Mononuclear cell (primary cell): ENCODE results near the gene OBP2B. TPM values are rescaled to one million over a fixed set of nuclear protein-coding genes. Genes with fewer than 3 reads are reported as not detected.
A peak's percentile ranks its signal among the peaks of the same experiment; 100 is the strongest.

Source experiments
- H3K27me3 ChIP-seq: 2 replicates; pipeline ENCODE4 v1.6.0; 2011; ENCODE audit warnings: low read length, control low read depth; ENCODE audit not compliant: insufficient read depth
- H3K4me1 ChIP-seq: 2 replicates; pipeline ENCODE4 v1.5.1; 2011; ENCODE audit warnings: mild to moderate bottlenecking, low read length, control low read depth; ENCODE audit not compliant: insufficient read depth
- H3K4me3 ChIP-seq: 2 replicates; pipeline ENCODE4 v1.5.1; 2011; ENCODE audit warnings: mild to moderate bottlenecking, low read length, moderate library complexity
- H3K9me3 ChIP-seq: 2 replicates; pipeline ENCODE4 v1.5.1; 2011; ENCODE audit warnings: low read depth, mild to moderate bottlenecking, control low read depth, low read length
- total RNA-seq: library from RNA; depleted of rRNA; stranded (reverse); fragments of >200 nt; gene quantifications from one replicate; pipeline ENCODE4 v1.2.3, GENCODE V29; 2012

Gene OBP2B
- total RNA-seq, 1 donor: not detected

DNA sequence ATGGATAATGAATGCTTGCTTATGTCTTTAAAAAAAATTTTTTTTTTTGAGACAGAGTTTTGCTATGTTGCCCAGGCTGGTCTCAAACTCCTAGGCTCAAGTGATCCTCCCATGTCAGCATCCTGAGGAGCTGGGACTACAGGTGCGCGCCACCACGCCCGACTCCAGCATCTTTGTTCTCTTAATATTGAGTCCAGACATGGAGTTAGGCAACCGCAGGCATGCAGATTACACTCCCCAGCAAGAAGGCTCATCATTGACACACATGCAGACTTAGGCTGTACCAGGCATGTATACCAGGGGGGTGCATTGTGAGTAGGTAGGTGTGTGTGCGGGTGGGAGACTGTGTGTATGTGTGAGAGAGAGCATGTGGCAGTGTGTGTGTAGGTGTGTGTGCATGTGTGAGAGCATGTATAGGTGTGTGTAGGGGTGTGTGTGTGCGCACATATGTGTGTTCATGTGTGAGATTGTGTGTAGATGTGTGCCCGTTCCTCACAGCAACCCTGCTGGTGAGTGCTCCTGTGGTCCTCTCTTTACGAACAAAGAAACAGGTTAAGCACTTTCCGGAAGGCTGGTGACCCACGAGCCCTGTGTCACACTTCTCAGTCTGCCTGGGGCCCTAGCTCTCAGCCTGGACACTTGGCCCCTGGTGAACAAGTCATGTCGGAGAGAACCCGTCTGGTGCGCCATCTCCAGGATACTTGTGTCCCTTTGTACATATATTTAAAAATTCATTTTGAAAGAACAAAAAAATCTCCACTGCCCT is 6.2 kb downstream of the OBP2B start:
- no peaks in the 10 kb centered on the region for H3K27me3 ChIP-seq
- H3K4me1 ChIP-seq: no peaks in the 10 kb centered on the region
- no peaks in the 10 kb centered on the region for H3K9me3 ChIP-seq
- no peak overlapping the region for H3K4me3 ChIP-seq

DNA sequence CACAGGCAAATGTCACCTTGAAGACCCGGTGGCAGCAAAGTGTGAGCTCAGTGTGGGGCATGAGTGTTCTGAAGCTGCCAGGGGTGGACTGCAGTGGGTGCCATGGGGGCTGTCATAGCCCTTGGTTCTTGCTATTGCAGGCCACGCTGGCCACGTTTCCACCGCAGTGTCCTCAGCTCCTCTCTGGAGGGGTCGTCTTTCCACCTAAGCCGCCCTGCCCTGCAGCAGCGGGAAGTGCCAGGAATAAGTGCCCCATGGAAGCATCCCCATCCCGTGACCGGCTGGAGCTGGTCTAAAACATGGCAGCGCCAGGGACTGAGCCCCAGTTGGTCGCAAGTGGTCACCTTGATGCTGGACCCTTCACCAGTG is 6.9 kb downstream of the OBP2B start:
- no peaks in the 10 kb centered on the region for H3K4me1 ChIP-seq
- H3K4me3 ChIP-seq: no peak overlapping the region
- H3K27me3 ChIP-seq: no peaks in the 10 kb centered on the region
- H3K9me3 ChIP-seq: no peaks in the 10 kb centered on the region

GRCh38 chr9:133201424-133202144 is 7.5 kb downstream of the OBP2B start:
- H3K27me3 ChIP-seq: no peaks in the 10 kb centered on the region

DNA sequence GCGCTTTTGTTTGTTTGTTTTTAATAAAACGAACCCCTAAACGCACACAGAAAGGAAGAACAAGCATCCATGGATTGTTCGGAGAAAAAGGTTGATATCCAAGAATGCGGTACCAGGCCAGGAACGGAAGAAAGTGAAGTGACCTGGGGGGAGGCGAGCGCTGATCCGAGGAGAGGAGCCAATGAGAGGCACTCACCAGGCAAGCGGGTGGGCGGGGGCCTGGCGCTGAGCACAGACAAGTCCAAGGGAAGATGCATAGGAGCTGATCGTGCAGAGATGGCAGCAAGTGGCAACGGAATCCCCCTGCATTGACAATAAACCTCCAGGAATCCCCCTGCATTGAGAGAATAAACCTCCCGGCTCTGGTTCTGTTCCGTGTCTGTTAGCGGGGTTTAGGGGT is 8.4 kb downstream of the OBP2B start:
- no peaks in the 10 kb centered on the region for H3K9me3 ChIP-seq
- no peaks in the 10 kb centered on the region for H3K4me1 ChIP-seq
- H3K27me3 ChIP-seq: no peaks in the 10 kb centered on the region
- no peak overlapping the region for H3K4me3 ChIP-seq

More at GRCh38 chr9:133201424-133202144, 7.5 kb downstream of the OBP2B start:
- Histone ChIP-seq H3K4me1 (no peaks in the 10 kb centered on the region), H3K4me3 (no peak overlapping the region), H3K9me3 (no peaks in the 10 kb centered on the region)

- Histone ChIP-seq H3K27me3 (peaks cover 3% of the 10 kb centered on the region), H3K9me3 (no peaks in the 10 kb centered on the region), H3K4me1 (no peaks in the 10 kb centered on the region), H3K4me3 (peak overlapping the region; percentile 21)
Measured at GRCh38 chr9:133199648-133200321, 9.3 kb downstream of the OBP2B start.

DNA sequence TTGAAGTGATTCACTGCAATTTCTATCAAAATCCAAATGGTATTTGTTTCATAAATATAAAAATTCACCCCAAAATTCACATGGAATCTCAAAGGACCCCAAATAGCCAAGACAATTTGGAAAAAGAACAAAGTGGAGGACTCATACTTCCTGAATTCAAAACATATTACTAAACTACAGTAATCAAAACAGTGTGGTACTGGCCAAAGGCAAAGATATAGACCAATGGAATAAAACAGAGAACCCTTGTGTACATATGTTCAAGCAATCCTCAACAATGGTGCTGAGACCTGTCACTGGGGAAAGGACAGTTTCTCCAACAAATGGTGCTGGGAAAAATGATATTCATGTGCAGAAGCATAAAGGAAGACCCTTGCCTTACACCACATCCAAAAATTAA is 14.0 kb downstream of the OBP2B start:
- H3K4me1 ChIP-seq: no peaks in the 10 kb centered on the region
- no peaks in the 10 kb centered on the region for H3K9me3 ChIP-seq
- no peak overlapping the region for H3K4me3 ChIP-seq
- peaks cover 7% of the 10 kb centered on the region for H3K27me3 ChIP-seq

GRCh38 chr9:133194597-133194996 is 14.5 kb downstream of the OBP2B start:
- Histone ChIP-seq H3K9me3 (no peaks in the 10 kb centered on the region), H3K4me3 (no peak overlapping the region), H3K4me1 (no peaks in the 10 kb centered on the region), H3K27me3 (peaks cover 7% of the 10 kb centered on the region)

DNA sequence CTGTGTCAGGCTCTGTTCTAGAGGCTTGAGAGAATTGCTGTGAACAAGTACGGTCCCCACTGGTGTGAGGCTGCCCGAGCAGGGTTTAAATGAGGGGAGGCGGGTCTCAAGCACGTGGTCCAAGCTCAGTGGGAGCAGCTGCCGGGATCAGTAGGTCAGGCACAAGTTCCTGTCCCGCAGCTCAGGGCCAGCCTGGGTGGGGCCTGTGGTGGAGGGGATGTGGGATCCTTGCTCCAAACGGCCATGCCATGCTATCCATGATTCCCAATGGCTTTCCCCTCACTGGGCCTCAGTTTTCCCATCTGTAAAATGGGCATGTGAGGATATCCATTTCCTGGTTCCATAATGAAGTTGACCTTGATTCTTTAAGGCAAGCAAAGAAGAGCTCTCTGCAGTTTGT is 17.1 kb downstream of the OBP2B start:
- Histone ChIP-seq H3K4me1 (no peaks in the 10 kb centered on the region), H3K4me3 (no peak overlapping the region), H3K9me3 (no peaks in the 10 kb centered on the region), H3K27me3 (peaks cover 7% of the 10 kb centered on the region)

- H3K27me3 ChIP-seq: peaks cover 4% of the 10 kb centered on the region
- peaks cover 6% of the 10 kb centered on the region for H3K4me1 ChIP-seq
- H3K4me3 ChIP-seq: no peak overlapping the region
- H3K9me3 ChIP-seq: no peaks in the 10 kb centered on the region
Measured at GRCh38 chr9:133189826-133190225, 19.2 kb downstream of the OBP2B start.

DNA sequence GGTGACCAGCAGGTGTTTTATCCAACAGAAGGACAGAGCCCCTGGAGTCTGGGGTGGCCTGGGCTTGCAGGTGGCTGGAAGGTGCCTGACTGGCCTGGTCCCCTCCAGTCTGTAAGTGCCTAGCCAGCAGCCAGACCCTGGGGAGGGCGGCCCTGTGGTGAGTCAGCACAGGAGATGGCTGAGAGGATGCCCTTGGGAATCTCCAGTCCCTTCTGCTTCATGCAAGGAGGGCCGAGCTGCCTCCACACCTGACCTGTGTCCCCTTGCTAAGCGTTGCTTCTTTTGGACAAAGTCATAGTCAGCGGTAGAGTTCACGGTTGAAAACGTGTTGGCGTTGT is 20.2 kb downstream of the OBP2B start:
- no peaks in the 10 kb centered on the region for H3K27me3 ChIP-seq
- H3K9me3 ChIP-seq: no peaks in the 10 kb centered on the region
- H3K4me1 ChIP-seq: peaks cover 6% of the 10 kb centered on the region
- no peak overlapping the region for H3K4me3 ChIP-seq

DNA sequence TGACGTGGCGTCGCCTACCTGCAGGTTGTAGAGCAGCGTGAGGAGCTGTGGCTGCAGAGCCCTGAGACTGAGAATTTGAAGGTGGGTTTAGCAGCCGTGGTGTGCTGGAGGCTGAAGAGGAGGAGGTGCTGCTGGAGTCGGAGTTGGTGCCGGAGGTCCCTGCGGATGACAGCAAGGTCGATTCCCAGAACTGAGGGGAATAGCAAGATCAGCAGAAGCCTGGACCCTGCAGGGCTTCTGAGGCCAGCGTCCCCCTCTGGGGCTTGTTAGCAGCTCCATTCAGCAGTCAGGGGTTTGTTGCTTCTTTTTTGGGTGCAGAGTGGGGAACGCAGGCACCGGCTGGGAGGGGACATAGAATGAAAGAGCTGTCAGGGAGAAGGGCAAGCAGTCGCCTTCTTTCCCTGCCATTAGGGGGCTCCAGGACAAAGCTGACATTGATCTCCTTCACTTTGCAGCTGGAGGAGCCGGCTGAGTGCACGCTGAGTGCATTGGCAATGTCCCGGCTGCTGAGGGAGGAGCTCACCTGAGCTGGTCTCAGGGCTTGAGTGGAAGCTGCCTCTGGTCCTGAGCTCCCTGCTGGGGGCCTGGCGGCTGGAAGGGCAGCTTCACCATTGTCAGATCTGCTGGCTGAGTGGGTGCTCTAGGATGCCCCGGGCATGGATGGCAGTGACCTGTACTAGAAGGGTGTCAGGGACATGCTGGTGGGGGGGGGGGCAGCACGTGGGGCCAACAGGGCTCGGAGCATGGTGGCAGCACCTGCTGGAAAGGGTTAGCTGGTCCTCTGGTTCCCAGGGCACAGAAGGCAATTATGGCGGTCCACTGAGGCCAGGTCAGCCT is 20.8 kb downstream of the OBP2B start:
- Histone ChIP-seq H3K27me3 (no peaks in the 10 kb centered on the region), H3K4me1 (peaks cover 6% of the 10 kb centered on the region), H3K4me3 (no peak overlapping the region), H3K9me3 (no peaks in the 10 kb centered on the region)

GRCh38 chr9:133187561-133188005 is 21.5 kb downstream of the OBP2B start:
- Histone ChIP-seq H3K9me3 (no peaks in the 10 kb centered on the region), H3K4me1 (peaks cover 6% of the 10 kb centered on the region), H3K4me3 (no peak overlapping the region), H3K27me3 (no peaks in the 10 kb centered on the region)

- Histone ChIP-seq H3K4me3 (no peak overlapping the region), H3K9me3 (no peaks in the 10 kb centered on the region), H3K4me1 (peaks cover 6% of the 10 kb centered on the region), H3K27me3 (no peaks in the 10 kb centered on the region)
Measured at GRCh38 chr9:133186736-133187135, 22.3 kb downstream of the OBP2B start.

DNA sequence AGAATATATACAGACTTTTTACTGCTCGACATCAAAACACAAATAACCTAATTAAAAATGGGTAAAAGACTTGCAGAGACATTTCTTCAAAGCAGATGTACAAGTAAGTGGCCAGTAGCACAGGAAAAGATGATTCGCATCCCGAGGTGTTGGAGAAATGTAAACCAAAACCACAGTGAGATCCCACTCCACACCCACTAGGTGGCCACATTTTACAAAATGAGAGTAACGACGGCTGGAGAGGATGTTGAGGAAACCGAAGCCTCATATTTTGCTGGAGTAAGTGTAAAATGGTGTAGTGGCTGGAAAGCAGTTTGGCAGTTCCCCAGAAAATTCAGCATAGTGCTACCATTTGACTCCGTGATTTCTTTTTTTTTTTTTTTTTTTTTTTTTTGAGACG is 24.1 kb downstream of the OBP2B start:
- Histone ChIP-seq H3K4me3 (no peak overlapping the region), H3K4me1 (peaks cover 6% of the 10 kb centered on the region), H3K9me3 (no peaks in the 10 kb centered on the region), H3K27me3 (no peaks in the 10 kb centered on the region)

GRCh38 chr9:133182151-133182550 is 26.9 kb downstream of the OBP2B start:
- Histone ChIP-seq H3K4me3 (no peak overlapping the region), H3K4me1 (peaks cover 6% of the 10 kb centered on the region), H3K27me3 (no peaks in the 10 kb centered on the region), H3K9me3 (no peaks in the 10 kb centered on the region)
